HT1080 (cell line): ENCODE measurements around the gene MED22. TPM values are rescaled to one million over a fixed set of nuclear protein-coding genes. Genes with fewer than 3 reads are reported as not detected.
"Not testable (repeated sequence)": the region's sequence is repeated elsewhere in the genome, so short reads cannot be mapped to it uniquely, and the experiment has no call there.

Experiments used
- DNase-seq: peaks from one replicate; pipeline ENCODE4 v3.0.0-alpha.2; 2015; ENCODE audit warnings: low read depth
- total RNA-seq: library from RNA; depleted of rRNA; stranded (reverse); fragments of >200 nt; shearing (Covaris generic); gene quantifications from 2 replicates; pipeline ENCODE4 v1.2.3, GENCODE V29; 2014

The MED22 gene
- total RNA-seq, 1 experiment from 2014 or later, result 33.4 TPM

- DNase-seq, result no peak
Measured at GRCh38 chr9:133339641-133340040, 8.3 kb downstream of the MED22 start.

GRCh38 chr9:133335924-133336811, 11.8 kb downstream of the MED22 start, which contains the start of gene SURF6:
TSS of gene SURF6 (minus strand) at chr9:133336188. CDS start at chr9:133336132, 56 bp downstream.
- peak; percentile 91 for DNase-seq

- DNase-seq, result not testable (repeated sequence)
Measured at GRCh38 chr9:133334888-133335287, 13.0 kb downstream of the MED22 start.

GRCh38 chr9:133334161-133334560, 13.8 kb downstream of the MED22 start:
- no peak for DNase-seq

- no peak for DNase-seq
Measured at GRCh38 chr9:133333566-133333965, 14.4 kb downstream of the MED22 start.

GRCh38 chr9:133333011-133333410, 14.9 kb downstream of the MED22 start:
- DNase-seq, result no peak

GRCh38 chr9:133332381-133332730, 15.6 kb downstream of the MED22 start:
- DNase-seq, result no peak

GRCh38 chr9:133331641-133332380, 16.1 kb downstream of the MED22 start:
- no peak for DNase-seq

GRCh38 chr9:133331221-133331620, 16.7 kb downstream of the MED22 start:
- no peak for DNase-seq

GRCh38 chr9:133329306-133330156, 18.4 kb downstream of the MED22 start:
- peak; percentile 44 for DNase-seq

- no peak for DNase-seq
Measured at GRCh38 chr9:133327834-133328484, 20.0 kb downstream of the MED22 start.

GRCh38 chr9:133327021-133327420, 20.9 kb downstream of the MED22 start:
- DNase-seq, result not testable (repeated sequence)

- DNase-seq, result no peak
Measured at GRCh38 chr9:133323991-133324703, 23.8 kb downstream of the MED22 start.

- no peak for DNase-seq
Measured at GRCh38 chr9:133323211-133323610, 24.7 kb downstream of the MED22 start.

- DNase-seq, result no peak
Measured at GRCh38 chr9:133322701-133323100, 25.2 kb downstream of the MED22 start.

- no peak for DNase-seq
Measured at GRCh38 chr9:133321411-133321935, 26.5 kb downstream of the MED22 start.

- no peak for DNase-seq
Measured at GRCh38 chr9:133320421-133320881, 27.5 kb downstream of the MED22 start.

GRCh38 chr9:133317551-133317950, 30.4 kb downstream of the MED22 start:
- not testable (repeated sequence) for DNase-seq

- DNase-seq, result no peak
Measured at GRCh38 chr9:133315997-133316396, 31.9 kb downstream of the MED22 start.

GRCh38 chr9:133309608-133310007, 38.3 kb downstream of the MED22 start:
- DNase-seq, result no peak
